Middle frontal gyrus (tissue), 1 donor: ENCODE measurements around the gene C7orf33.
"Not testable (repeated sequence)": the region's sequence is repeated elsewhere in the genome, so short reads cannot be mapped to it uniquely, and the experiment has no call there.

Source experiments
- DNase-seq: peaks from one replicate; pipeline ENCODE4 v3.0.0-alpha.2; 2015; ENCODE audit warnings: low spot score; ENCODE audit errors: extremely low spot score

Gene C7orf33

GRCh38 chr7:148580446-148580845 is 10.1 kb upstream of the C7orf33 start:
- no peak for DNase-seq

DNA sequence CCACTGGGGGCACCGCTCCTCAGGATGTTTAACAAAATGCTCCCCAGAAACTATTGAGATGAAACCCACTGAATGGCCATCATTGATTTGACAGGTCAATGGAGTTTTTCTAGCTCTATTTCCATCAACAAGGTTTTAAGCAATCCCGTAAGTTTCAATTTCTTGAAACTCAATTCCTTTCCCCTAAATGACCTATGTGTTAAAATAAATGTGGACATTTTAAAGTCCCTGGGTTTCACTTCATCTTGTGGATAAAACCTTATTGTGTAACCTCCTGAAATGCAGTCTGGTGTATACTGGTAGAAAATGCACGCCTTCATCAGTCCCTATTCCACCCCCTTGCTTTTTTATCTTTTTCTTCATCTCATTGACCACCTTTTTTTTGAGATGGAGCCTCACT is 8.9 kb upstream of the C7orf33 start:
- DNase-seq = no peak

- no peak for DNase-seq
These were observed 6.3 kb upstream of the C7orf33 start for GRCh38 chr7:148584154-148584827.

DNA sequence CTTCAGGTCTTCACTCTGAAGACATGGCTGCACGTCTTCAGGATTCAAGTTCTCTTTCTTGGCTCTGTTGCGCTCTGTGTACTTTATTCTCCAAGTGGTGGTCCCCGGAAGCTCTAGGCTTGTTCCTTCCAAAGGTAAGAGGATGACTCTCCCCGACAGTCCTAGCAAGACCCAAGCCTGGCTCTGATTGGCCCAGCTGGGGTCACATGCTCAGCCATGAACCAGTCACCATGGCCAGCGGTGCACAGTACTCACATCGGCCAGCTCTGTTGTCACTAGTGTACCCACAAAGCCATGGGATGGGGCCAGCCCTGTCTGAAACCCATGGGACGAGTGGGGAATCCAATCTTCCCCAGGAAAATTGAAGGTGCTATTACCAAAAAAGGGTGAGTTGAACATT is 5.2 kb upstream of the C7orf33 start:
- no peak for DNase-seq

DNA sequence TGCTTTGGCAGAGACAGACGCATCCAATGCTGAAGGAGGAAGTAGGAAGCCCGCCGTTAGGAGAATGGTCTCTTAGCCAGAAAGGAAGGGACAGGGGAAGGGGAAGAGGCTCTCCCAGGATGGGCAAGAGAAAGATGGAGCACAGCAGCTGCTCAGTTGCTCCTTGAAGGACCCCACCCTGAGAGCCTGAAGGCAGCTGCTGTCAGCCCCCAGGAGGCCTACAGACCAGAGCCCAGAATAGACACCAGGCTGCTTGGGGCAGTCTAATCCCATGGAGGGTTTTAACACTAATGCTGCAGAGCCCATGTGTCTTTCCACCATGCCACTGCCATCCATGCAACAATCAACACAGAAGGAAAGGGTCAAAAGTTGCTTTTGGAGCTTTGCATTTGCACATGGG is 3.5 kb upstream of the C7orf33 start:
- no peak for DNase-seq

GRCh38 chr7:148588168-148588567 is 2.4 kb upstream of the C7orf33 start:
- DNase-seq = no peak

GRCh38 chr7:148588670-148589131 is 1.9 kb upstream of the C7orf33 start:
- no peak for DNase-seq

GRCh38 chr7:148589640-148590039 is 926 bp upstream of the C7orf33 start:
- no peak for DNase-seq

GRCh38 chr7:148596354-148596753 is 5.8 kb downstream of the C7orf33 start:
- not testable (repeated sequence) for DNase-seq

GRCh38 chr7:148598351-148598750 is 7.8 kb downstream of the C7orf33 start:
- DNase-seq = no peak

DNA sequence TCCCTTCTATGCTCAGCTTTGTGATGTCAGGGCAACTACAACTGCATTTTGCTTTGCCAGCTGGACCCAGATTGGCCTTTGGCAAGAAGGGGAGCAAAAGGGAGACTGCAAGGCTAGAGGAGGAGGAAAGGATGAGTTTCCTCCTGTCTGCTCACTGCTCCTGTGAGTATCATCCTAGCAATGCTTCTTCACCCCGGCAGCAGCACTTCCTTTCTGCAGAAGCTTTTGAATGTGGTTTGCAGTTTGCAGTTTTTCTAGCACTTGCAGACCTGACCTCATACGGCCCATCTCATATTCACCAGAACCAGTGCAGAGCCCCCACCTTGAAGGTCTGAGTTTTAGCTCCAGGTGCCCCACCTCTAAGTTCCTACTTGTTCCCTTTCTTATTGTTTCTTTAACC is 14.8 kb downstream of the C7orf33 start:
- no peak for DNase-seq

- no peak for DNase-seq
These were observed 16.6 kb downstream of the C7orf33 start for GRCh38 chr7:148607151-148607661.

DNA sequence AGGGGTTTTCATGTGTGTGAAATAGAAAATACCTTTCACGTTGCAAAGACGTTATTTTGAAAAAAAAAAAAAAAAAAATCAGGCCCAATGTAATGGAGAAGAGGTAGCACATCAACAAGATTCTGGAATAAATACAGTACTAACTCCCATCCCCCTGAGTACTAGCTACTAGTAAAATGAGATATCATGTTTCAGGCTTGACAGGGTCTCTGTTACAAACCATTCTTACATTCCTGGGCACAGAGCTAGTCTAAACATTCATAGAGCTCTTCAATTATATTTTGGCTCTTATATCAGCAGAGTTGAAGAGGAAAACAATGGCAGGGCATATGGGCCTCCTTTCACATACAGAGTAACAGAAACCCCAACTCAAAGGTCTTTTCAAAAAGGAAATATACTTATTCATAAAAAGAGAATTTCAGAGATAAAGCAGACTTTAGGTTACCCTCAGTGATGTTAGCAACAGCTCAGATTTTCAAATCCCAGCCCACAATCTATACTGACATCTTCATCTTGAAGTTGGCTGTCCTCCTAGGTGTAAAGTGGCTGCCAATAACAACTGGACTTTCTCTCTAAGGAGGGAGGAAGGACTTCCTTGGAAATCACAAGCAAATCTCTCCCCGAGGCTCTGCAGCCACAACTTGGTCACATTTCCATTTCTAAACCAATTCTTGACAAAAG is 18.6 kb downstream of the C7orf33 start:
- DNase-seq = no peak

- DNase-seq = no peak
These were observed 21.1 kb downstream of the C7orf33 start for GRCh38 chr7:148611692-148612091.

DNA sequence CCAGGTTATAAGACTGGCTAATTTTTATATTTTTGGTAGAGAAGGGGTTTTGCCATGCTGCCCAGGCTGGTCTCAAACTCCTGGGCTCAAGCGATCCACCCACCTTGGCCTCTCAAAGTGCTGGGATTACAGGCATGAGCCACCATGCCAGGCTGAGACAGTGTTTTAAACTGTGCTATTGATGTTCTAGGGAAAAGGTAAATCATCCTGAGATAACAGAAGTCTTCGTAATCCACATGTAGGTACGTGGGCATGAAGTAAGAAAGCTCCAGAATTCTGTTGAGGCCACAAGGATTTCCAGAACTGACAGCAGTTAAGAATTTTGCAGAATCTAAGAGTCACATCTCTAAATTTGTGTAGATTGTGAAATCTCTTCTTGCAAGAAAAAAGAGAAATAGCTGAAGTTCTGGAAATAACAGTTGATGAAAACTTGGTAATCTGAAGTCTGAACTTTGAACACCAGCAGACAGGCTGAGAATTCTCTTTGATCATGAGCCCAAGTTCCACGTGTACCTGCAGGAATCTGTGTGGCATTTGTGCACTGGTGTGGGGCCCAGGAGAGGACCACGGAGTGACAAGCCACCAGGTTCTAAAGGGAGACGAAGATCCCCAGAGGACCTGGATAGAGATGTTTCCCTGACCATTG is 24.6 kb downstream of the C7orf33 start:
- DNase-seq = no peak

- DNase-seq = no peak
These were observed 30.3 kb downstream of the C7orf33 start for GRCh38 chr7:148620749-148621359.

DNA sequence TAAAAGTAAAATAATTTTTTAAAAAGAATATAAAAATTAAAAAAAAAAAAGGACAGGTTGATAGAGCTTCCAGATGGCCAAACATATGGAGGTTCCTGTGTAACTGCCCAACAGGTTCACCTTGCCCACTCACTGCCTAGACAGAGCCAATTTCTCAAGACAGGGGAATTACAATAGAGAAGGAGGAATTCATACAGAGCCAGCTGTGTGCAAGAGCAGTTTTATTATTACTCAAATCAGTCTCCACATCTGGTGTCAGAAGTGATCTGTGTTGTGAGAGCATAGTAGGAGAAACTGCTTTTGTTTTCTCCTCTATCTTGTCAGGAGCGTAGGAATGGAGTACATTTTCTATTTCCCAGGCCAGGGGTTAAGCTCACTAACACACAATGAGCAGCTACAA is 31.0 kb downstream of the C7orf33 start:
- DNase-seq = no peak

- no peak for DNase-seq
These were observed 32.5 kb downstream of the C7orf33 start for GRCh38 chr7:148622887-148623585.

DNA sequence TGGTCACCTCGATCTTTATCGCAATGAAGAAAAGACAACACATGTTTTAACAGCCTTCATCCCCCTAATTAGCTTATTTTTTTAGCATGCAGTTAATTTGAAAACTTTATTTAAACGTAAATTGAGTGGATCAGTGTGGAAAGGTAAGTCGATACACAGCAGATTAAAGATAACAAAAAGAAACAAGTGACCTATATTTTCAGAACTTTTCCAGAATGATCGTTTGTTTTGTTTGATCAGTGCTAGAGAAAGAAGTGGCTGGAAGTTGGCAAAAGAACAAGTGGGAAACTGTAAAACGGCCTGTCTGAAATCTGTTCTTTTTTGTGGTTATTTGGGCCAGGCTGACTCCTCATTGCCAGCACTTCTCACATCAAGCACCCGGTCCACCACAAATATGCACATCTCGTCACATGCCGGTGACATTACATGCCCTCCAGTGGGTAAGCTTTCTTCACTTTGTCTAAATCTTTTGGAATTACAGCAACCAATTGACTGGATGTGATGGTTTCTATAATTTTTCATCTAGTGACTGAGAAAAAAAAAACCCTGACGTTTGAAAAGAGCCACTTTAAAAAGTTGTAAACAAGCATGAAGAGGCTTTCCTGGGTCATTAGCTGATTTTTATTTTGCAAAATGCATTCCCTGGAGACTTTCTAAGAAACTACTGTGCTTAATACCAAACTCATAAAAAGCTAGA is 33.2 kb downstream of the C7orf33 start:
- no peak for DNase-seq

GRCh38 chr7:148624735-148625134 is 34.2 kb downstream of the C7orf33 start:
- DNase-seq = no peak

DNA sequence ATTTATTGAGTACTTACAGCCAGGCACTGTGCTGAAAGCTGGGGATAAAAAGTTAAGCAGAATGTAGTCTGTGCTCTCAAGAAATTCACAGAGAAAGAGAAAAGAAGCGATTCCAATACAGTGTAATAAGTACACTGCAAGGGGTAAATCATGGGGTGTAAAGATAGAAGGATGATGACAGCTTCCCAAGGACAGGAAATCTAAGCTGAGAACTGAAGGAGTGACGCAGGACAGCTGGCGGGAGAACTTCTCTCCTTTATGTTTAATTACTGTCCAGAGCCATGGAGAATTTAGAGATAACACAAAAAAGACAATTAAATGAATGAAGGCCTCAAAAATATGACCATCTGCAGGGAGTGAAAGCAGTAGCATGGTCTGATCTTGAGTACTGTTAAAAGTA is 34.8 kb downstream of the C7orf33 start:
- DNase-seq = no peak
